Activated naive CD8-positive, alpha-beta T cell treated with anti-CD3 and anti-CD28 coated beads for 36 hours (primary cell): ENCODE data around the gene LRP8. TPM values are rescaled to one million over a fixed set of nuclear protein-coding genes. Genes with fewer than 3 reads are reported as not detected.
A peak's percentile ranks its signal among the peaks of the same experiment; 100 is the strongest.
"Not testable (repeated sequence)": the region's sequence is repeated elsewhere in the genome, so short reads cannot be mapped to it uniquely, and the experiment has no call there.

Experiments
- DNase-seq: peaks from one replicate; pipeline ENCODE4 v3.0.0; 2021
- H3K27ac Mint-ChIP-seq: one replicate; pipeline ENCODE4 v1.8.0; 2022; ENCODE audit warnings: mild to moderate bottlenecking, moderate library complexity, mixed read lengths
- H3K27me3 Mint-ChIP-seq: one replicate; pipeline ENCODE4 v1.8.0; 2022; ENCODE audit warnings: mild to moderate bottlenecking, mixed read lengths
- H3K36me3 Mint-ChIP-seq: one replicate; pipeline ENCODE4 v1.8.0; 2021; ENCODE audit warnings: mild to moderate bottlenecking, mixed read lengths
- H3K4me1 Mint-ChIP-seq: one replicate; pipeline ENCODE4 v1.8.0; 2021; ENCODE audit warnings: mixed read lengths
- H3K4me3 Mint-ChIP-seq: one replicate; pipeline ENCODE4 v1.8.0; 2022; ENCODE audit warnings: mild to moderate bottlenecking, moderate library complexity, mixed read lengths
- H3K9me3 Mint-ChIP-seq: one replicate; pipeline ENCODE4 v1.8.0; 2022; ENCODE audit warnings: mixed read lengths
- total RNA-seq, 2 experiments: library from RNA; stranded (reverse); gene quantifications; one replicate each; pipeline ENCODE4 v1.2.3, GENCODE V29; 2021

Gene LRP8
- total RNA-seq, 2 experiments from 2014 or later: 42.3 to 47.7 TPM

- H3K9me3 Mint-ChIP-seq: no peaks in the 10 kb centered on the region
- H3K4me3 Mint-ChIP-seq: no peak overlapping the region
- no peaks in the 10 kb centered on the region for H3K27me3 Mint-ChIP-seq
- DNase-seq: no peak
- H3K4me1 Mint-ChIP-seq: peaks cover 20% of the 10 kb centered on the region
- peaks cover 4% of the 10 kb centered on the region for H3K36me3 Mint-ChIP-seq
- no peak overlapping the region for H3K27ac Mint-ChIP-seq
These were observed 32.1 kb downstream of the LRP8 start for GRCh38 chr1:53295726-53296116.

- Mint-ChIP-seq H3K4me3 (no peak overlapping the region), H3K4me1 (peaks cover 20% of the 10 kb centered on the region), H3K27ac (no peak overlapping the region), H3K27me3 (no peaks in the 10 kb centered on the region), H3K36me3 (peaks cover 3% of the 10 kb centered on the region), H3K9me3 (no peaks in the 10 kb centered on the region)
- no peak for DNase-seq
These were observed 32.6 kb downstream of the LRP8 start for GRCh38 chr1:53295295-53295694.

- DNase-seq: no peak
- H3K36me3 Mint-ChIP-seq: peaks cover 3% of the 10 kb centered on the region
- H3K4me3 Mint-ChIP-seq: no peak overlapping the region
- no peaks in the 10 kb centered on the region for H3K9me3 Mint-ChIP-seq
- peaks cover 20% of the 10 kb centered on the region for H3K4me1 Mint-ChIP-seq
- no peaks in the 10 kb centered on the region for H3K27me3 Mint-ChIP-seq
- no peak overlapping the region for H3K27ac Mint-ChIP-seq
These were observed 33.3 kb downstream of the LRP8 start for GRCh38 chr1:53294567-53294966.

DNA sequence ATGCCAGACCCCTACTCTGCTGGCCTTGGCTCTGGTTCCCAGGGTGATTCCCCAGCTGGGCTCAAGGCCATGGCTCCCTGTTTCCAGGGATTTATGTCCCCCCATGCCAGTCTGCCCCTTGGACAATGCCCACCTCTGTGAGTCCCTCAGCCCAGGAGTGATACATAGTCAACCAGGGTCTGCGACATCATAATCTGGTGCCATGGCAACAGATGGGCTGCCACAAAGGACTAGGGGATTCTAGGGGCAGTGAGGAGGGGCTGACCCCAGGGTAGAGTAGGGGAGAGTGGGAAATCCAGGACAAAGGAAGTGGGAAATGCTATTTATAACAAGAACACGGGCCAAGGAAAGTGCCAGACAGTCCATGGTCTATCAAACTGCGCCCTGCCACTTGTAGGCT is 33.8 kb downstream of the LRP8 start:
- no peak for DNase-seq
- peaks cover 20% of the 10 kb centered on the region for H3K4me1 Mint-ChIP-seq
- H3K27ac Mint-ChIP-seq: no peak overlapping the region
- no peak overlapping the region for H3K4me3 Mint-ChIP-seq
- no peaks in the 10 kb centered on the region for H3K9me3 Mint-ChIP-seq
- H3K27me3 Mint-ChIP-seq: no peaks in the 10 kb centered on the region
- peaks cover 3% of the 10 kb centered on the region for H3K36me3 Mint-ChIP-seq

DNA sequence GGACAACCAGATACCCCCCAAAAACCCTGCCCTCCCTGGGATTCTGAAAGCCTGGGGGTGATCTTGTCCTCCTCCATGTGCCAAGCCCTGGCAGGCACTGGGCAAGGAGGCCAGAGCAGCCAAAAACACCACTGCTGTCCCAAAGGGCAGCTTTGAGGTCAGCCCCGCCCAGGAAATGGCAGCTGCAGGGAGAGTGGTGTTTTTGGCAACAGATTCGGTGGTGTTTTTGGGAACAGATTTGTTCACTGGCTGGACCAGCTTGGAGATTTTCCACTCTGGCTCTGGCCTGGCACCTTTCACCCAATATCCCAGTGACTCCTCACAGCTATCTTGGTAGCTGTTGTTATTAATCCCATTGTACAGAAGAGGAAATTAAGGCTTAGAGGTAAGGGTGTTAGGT is 34.7 kb downstream of the LRP8 start:
- Mint-ChIP-seq H3K9me3 (no peaks in the 10 kb centered on the region), H3K27me3 (no peaks in the 10 kb centered on the region), H3K4me3 (no peak overlapping the region), H3K27ac (no peak overlapping the region), H3K36me3 (peaks cover 3% of the 10 kb centered on the region), H3K4me1 (peaks cover 20% of the 10 kb centered on the region)
- no peak for DNase-seq

DNA sequence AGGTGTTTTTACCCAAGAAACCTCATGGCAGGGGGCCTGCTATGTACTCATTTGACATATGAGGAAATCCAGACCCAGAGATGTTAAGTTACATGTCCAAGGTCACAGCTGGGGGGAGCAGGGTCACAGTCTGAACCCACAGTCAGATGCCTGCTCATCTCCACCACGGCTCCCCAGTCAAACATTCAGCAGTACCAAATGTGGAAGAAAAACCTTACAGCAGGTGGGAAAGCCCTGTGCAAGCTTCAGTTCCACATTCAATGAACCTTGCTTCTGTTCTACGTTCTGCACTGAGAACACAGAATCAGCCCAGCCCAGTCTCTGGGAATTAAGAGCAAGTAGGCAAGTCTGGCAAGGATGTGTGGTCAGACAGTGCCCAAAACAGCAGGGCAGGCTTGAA is 35.2 kb downstream of the LRP8 start:
- DNase-seq: no peak
- no peaks in the 10 kb centered on the region for H3K27me3 Mint-ChIP-seq
- peaks cover 20% of the 10 kb centered on the region for H3K4me1 Mint-ChIP-seq
- no peak overlapping the region for H3K27ac Mint-ChIP-seq
- H3K36me3 Mint-ChIP-seq: peaks cover 3% of the 10 kb centered on the region
- no peak overlapping the region for H3K4me3 Mint-ChIP-seq
- no peaks in the 10 kb centered on the region for H3K9me3 Mint-ChIP-seq

- Mint-ChIP-seq H3K27me3 (no peaks in the 10 kb centered on the region), H3K4me1 (peaks cover 20% of the 10 kb centered on the region), H3K4me3 (no peak overlapping the region), H3K27ac (no peak overlapping the region), H3K9me3 (no peaks in the 10 kb centered on the region), H3K36me3 (peaks cover 3% of the 10 kb centered on the region)
- no peak for DNase-seq
These were observed 36.3 kb downstream of the LRP8 start for GRCh38 chr1:53291574-53291973.

DNA sequence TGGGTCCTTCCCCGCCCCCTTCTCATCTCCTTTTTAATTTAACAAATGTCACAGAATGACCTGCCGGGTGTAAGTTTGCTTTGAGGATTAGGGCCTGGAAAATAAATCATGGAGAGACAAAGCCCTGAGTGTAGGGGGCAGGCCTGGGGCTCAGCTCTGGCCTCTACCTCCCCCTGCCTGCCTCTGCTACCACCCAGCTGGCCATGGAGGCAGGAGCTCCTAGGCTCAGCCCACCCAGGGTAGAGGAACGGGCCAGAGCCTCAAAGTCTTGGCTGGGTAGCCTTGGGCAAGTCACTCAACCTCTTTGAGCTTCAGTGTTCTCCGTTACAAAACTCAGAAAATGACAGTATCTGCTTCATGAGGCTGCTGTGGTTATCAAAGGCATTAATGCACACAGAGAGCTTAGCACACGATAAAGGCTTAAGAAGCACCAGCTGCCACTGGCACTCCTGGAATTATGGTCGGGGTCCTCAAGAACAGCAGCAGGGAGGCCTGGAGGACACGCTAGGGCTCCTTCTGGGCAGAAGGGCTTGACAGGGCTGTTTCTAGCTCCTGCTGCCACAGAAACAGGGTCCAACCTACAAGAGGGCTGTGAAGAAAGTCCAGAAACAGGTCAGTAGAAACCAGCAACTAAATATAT is 39.0 kb downstream of the LRP8 start:
- H3K9me3 Mint-ChIP-seq: no peaks in the 10 kb centered on the region
- H3K36me3 Mint-ChIP-seq: peaks cover 3% of the 10 kb centered on the region
- H3K27ac Mint-ChIP-seq: peak overlapping the region; percentile 34
- H3K27me3 Mint-ChIP-seq: no peaks in the 10 kb centered on the region
- peaks cover 10% of the 10 kb centered on the region for H3K4me1 Mint-ChIP-seq
- no peak overlapping the region for H3K4me3 Mint-ChIP-seq
- DNase-seq: no peak

GRCh38 chr1:53288002-53288789 is 39.7 kb downstream of the LRP8 start:
- H3K4me1 Mint-ChIP-seq: peaks cover 6% of the 10 kb centered on the region

GRCh38 chr1:53286955-53287354 is 40.9 kb downstream of the LRP8 start:
- Mint-ChIP-seq H3K27ac (no peak overlapping the region), H3K4me3 (no peak overlapping the region), H3K4me1 (no peaks in the 10 kb centered on the region), H3K27me3 (no peaks in the 10 kb centered on the region), H3K9me3 (no peaks in the 10 kb centered on the region), H3K36me3 (peaks cover 3% of the 10 kb centered on the region)
- DNase-seq: no peak

More at GRCh38 chr1:53288002-53288789, 39.7 kb downstream of the LRP8 start:
- H3K4me3 Mint-ChIP-seq: no peak overlapping the region
- DNase-seq: no peak
- no peaks in the 10 kb centered on the region for H3K9me3 Mint-ChIP-seq
- H3K27ac Mint-ChIP-seq: peak overlapping the region; percentile 34
- H3K27me3 Mint-ChIP-seq: no peaks in the 10 kb centered on the region
- peaks cover 3% of the 10 kb centered on the region for H3K36me3 Mint-ChIP-seq

GRCh38 chr1:53285969-53286760 is 41.7 kb downstream of the LRP8 start:
- no peaks in the 10 kb centered on the region for H3K27me3 Mint-ChIP-seq
- H3K4me1 Mint-ChIP-seq: no peaks in the 10 kb centered on the region
- no peak overlapping the region for H3K27ac Mint-ChIP-seq
- no peak overlapping the region for H3K4me3 Mint-ChIP-seq
- no peak for DNase-seq
- H3K9me3 Mint-ChIP-seq: no peaks in the 10 kb centered on the region
- H3K36me3 Mint-ChIP-seq: peaks cover 5% of the 10 kb centered on the region

GRCh38 chr1:53285546-53285945 is 42.3 kb downstream of the LRP8 start:
- Mint-ChIP-seq H3K36me3 (peaks cover 5% of the 10 kb centered on the region), H3K27me3 (no peaks in the 10 kb centered on the region), H3K4me3 (no peak overlapping the region)

DNA sequence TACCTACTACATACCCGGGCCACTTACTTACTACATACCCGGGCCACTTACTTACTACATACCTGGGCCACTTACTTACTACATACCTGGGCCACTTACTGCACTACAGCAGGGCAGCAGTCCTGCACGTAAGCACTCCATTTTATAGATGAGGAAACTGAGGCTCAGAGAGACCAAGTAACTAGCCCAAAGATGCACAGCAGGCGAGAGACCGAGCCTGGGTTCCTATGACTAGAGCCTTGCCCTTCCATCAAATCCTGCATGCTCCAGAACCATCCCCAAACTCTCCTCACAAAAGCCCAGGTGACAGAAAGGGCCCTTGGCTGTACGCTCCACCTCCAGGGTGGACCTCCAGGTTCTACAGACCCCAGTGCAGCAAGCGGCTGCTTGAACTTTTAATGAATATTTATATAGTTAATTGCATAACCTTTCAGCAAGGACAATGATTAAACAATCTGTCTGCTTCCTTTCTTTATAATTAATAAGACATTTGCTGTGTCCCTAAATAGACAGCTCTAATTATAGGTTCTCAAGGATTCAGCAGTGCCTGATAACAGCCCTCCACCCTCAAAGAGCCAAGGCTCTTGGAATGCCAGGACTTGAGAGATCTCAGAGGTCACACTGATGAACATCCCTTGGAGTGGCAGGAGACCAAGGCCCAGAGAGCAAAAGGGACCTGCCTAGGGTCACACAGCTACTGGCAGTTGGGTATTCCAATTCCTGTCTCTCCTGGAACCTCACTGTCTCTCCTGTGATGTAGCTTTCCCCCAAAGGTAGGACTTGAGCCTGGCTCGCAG is 43.4 kb downstream of the LRP8 start:
- Mint-ChIP-seq H3K36me3 (peaks cover 5% of the 10 kb centered on the region), H3K27ac (no peak overlapping the region), H3K9me3 (no peaks in the 10 kb centered on the region), H3K27me3 (no peaks in the 10 kb centered on the region), H3K4me1 (no peaks in the 10 kb centered on the region), H3K4me3 (no peak overlapping the region)
- no peak for DNase-seq

More at GRCh38 chr1:53285546-53285945, 42.3 kb downstream of the LRP8 start:
- no peaks in the 10 kb centered on the region for H3K4me1 Mint-ChIP-seq
- no peaks in the 10 kb centered on the region for H3K9me3 Mint-ChIP-seq
- no peak for DNase-seq
- H3K27ac Mint-ChIP-seq: no peak overlapping the region

DNA sequence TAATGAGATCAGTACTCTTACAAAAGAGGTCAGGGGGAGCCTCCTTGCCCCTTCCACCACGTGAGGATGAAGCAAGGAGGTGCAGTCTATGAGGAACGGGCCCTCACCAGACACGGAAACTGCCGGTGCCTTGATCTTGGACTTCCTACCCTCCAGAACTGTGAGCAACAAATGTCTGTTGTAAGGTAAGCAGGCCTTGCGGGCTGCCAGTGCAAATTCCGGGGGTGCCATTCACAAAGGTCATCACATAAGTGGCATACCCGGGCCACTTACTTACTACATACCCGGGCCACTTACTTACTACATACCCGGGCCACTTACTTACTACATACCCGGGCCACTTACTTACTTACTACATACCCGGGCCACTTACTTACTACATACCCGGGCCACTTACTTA is 44.7 kb downstream of the LRP8 start:
- H3K36me3 Mint-ChIP-seq, H3K9me3 Mint-ChIP-seq, DNase-seq, H3K27me3 Mint-ChIP-seq, H3K27ac Mint-ChIP-seq, H3K4me3 Mint-ChIP-seq, H3K4me1 Mint-ChIP-seq: not testable (repeated sequence)

GRCh38 chr1:53281133-53281532 is 46.7 kb downstream of the LRP8 start:
- no peaks in the 10 kb centered on the region for H3K27me3 Mint-ChIP-seq
- no peak overlapping the region for H3K27ac Mint-ChIP-seq
- H3K36me3 Mint-ChIP-seq: peaks cover 13% of the 10 kb centered on the region
- no peak for DNase-seq
- H3K4me3 Mint-ChIP-seq: no peak overlapping the region
- no peaks in the 10 kb centered on the region for H3K4me1 Mint-ChIP-seq
- no peaks in the 10 kb centered on the region for H3K9me3 Mint-ChIP-seq
